H1 (cell line): Measurements from ENCODE around the gene MYO15A. TPM values are rescaled to one million over a fixed set of nuclear protein-coding genes. Genes with fewer than 3 reads are reported as not detected.

Source experiments
- ATF3 ChIP-seq: IDR thresholded peaks from 2 replicates; pipeline ENCODE4 v1.6.1; 2011; ENCODE audit warnings: low read depth, mild to moderate bottlenecking, low read length; ENCODE audit not compliant: insufficient read depth
- SIN3A ChIP-seq, 2 experiments: IDR thresholded peaks in 1 of 2; conservative IDR thresholded peaks in 1 of 2; 2 replicates each; pipeline ENCODE4 v1.6.1; 2011 to 2012; ENCODE audit warnings: low read length in 2 of 2, improper control_type of control experiment in 1 of 2, low read depth in 1 of 2, mild to moderate bottlenecking in 1 of 2
- TAF1 ChIP-seq: IDR thresholded peaks from 2 replicates; pipeline ENCODE4 v1.6.1; 2011; ENCODE audit warnings: mild to moderate bottlenecking, low read depth, low read length
- polyA plus RNA-seq, 7 experiments: library from polyadenylated mRNA; depleted of rRNA in 3 of 7; stranded (reverse) in 5 of 7; unstranded in 2 of 7; fragments of >200 nt in 5 of 7; fragments of 200-250 nt in 2 of 7; gene quantifications; 1 replicate in 5 of 7; 2 replicates in 1 of 7; 4 replicates in 1 of 7; pipeline versions ENCODE4 v1.2.1 to v1.2.3, GENCODE V29; 2011 to 2013; ENCODE audit warnings: missing spikeins in 2 of 7, mixed read lengths in 2 of 7
- total RNA-seq: library from RNA; stranded (reverse); fragmentation: NEBNext Ultra II Directional; extraction: Animal tissue kit (Norgen Biotek cat#: 25700); gene quantifications from 2 replicates; pipeline ENCODE4 v1.2.1, GENCODE V29; 2021

The MYO15A gene
- total and polyA plus RNA-seq, 2 of the 8 experiments (the other 6 are each of a cell fraction or from before 2014, with no cell fraction given) = 1.6 to 4.2 TPM

GRCh38 chr17:18208092-18208491, 99.5 kb downstream of the MYO15A start (continued):
- TF ChIP-seq ATF3 (no peak), SIN3A (conservative IDR thresholded peaks at IDR 0.05 in 1 of 2, IDR thresholded peaks at IDR 0.05 in 1 of 2; ENCODE audit: low read depth in 1 of 2, low read length in 2 of 2) (no peak), TAF1 (no peak)
- TF ChIP-seq, all 59 proteins: peak for 0
